Measurements from ENCODE around the gene PRDM2. TPM values are rescaled to one million over a fixed set of nuclear protein-coding genes. Genes with fewer than 3 reads are reported as not detected.

PRDM2 gene
- total and polyA plus RNA-seq, 2 donors: 19.4 to 25.5 TPM

DNA sequence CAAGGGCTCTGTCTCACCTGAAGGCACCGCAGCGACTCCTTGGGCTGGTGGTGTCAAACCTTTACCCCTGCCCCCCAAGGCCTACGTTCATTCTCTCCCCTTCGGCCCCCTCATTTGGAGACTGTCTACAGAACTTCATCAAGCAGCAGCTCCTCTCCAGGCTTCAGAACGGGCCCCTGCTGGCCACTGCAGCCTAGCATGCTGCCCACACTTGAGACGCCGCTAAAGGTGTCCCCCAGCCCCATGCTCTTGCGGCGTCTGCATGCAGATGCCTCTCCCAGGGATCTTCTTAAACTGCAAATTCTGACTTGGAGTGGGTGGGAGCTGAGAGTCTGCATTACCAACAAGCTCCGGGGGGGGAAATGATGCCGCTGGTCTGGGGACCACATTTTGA is 104.2 kb downstream of the PRDM2 start:
- H3K9me3 ChIP-seq (ENCODE audit: control insufficient read depth in 2 of 2, insufficient read depth in 1 of 2, low read length in 1 of 2): no peaks in the 10 kb centered on the region
- WGBS: 95% methylated on average over 11 of the region's 11 CpGs
- H3K4me3 ChIP-seq (ENCODE audit: low read length in 2 of 2): no peak overlapping the region
- peaks cover 0 to 3% of the 10 kb centered on the region in 2 donors for H3K4me1 ChIP-seq (ENCODE audit: control insufficient read depth in 2 of 2, insufficient read depth in 2 of 2, low read length in 2 of 2)
- H3K27ac ChIP-seq (ENCODE audit: low read depth in 1 of 2, low read length in 1 of 2): no peak overlapping the region
- no peaks in the 10 kb centered on the region for H3K36me3 ChIP-seq (ENCODE audit: control insufficient read depth in 2 of 2, insufficient read depth in 2 of 2, low read length in 1 of 2)
- H3K27me3 ChIP-seq (ENCODE audit: control insufficient read depth in 2 of 2, insufficient read depth in 1 of 2, low read length in 1 of 2): no peaks in the 10 kb centered on the region
- DNase-seq (ENCODE audit: low read depth in 6 of 9, low spot score in 9 of 9): no peak

DNA sequence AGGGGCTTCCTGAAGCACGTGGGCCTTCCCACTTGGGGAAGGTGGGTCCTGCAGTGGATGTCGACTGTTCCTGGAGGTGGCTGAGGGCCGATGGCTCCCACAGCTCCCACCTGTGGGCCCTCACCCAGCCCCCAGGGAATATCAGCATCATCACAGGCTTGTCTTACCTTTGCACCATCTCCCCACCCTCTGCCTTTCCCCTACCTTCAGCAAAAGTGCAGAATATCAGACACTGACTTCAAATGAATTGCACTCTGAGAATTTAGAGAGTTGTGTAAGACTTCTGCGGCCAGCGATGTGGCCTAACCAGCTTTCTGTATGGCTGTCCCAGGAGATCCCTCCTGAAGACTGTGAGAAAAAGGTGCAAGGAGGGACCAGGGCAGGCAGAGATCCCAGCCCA is 105.4 kb downstream of the PRDM2 start:
- no peaks in the 10 kb centered on the region for H3K9me3 ChIP-seq (ENCODE audit: control insufficient read depth in 2 of 2, insufficient read depth in 1 of 2, low read length in 1 of 2)
- H3K4me1 ChIP-seq (ENCODE audit: control insufficient read depth in 2 of 2, insufficient read depth in 2 of 2, low read length in 2 of 2): peaks cover 0 to 3% of the 10 kb centered on the region in 2 donors
- no peaks in the 10 kb centered on the region for H3K36me3 ChIP-seq (ENCODE audit: control insufficient read depth in 2 of 2, insufficient read depth in 2 of 2, low read length in 1 of 2)
- H3K4me3 ChIP-seq (ENCODE audit: low read length in 2 of 2): no peak overlapping the region
- no peaks in the 10 kb centered on the region for H3K27me3 ChIP-seq (ENCODE audit: control insufficient read depth in 2 of 2, insufficient read depth in 1 of 2, low read length in 1 of 2)
- WGBS: 92% methylated on average over 5 of the region's 5 CpGs
- DNase-seq (ENCODE audit: low read depth in 6 of 9, low spot score in 9 of 9): no peak
- no peak overlapping the region for H3K27ac ChIP-seq (ENCODE audit: low read depth in 1 of 2, low read length in 1 of 2)

DNA sequence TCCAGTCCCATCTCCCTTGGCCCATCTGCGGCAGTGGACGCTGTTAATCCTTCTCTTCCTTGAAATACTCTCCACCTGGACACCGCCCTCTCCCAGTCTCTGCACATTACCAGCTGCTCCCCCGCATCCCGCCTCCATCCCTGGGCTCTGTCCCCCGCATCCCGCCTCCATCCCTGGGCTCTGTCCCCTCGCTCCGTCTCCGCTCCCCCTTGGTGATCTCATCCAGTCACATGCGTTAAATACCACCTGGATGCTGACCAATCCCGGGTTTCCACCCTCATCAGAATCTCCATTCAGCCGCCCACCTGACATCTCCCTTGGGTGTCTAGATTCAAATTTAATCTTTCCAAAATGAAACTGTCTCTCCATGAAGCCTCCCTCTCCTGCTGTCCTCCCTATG is 106.1 kb downstream of the PRDM2 start:
- Histone ChIP-seq H3K9me3 (ENCODE audit: control insufficient read depth in 2 of 2, insufficient read depth in 1 of 2, low read length in 1 of 2) (no peaks in the 10 kb centered on the region), H3K27ac (ENCODE audit: low read depth in 1 of 2, low read length in 1 of 2) (no peak overlapping the region), H3K4me3 (ENCODE audit: low read length in 2 of 2) (no peak overlapping the region), H3K4me1 (ENCODE audit: control insufficient read depth in 2 of 2, insufficient read depth in 2 of 2, low read length in 2 of 2) (peaks cover 0 to 3% of the 10 kb centered on the region in 2 donors), H3K27me3 (ENCODE audit: control insufficient read depth in 2 of 2, insufficient read depth in 1 of 2, low read length in 1 of 2) (no peaks in the 10 kb centered on the region), H3K36me3 (ENCODE audit: control insufficient read depth in 2 of 2, insufficient read depth in 2 of 2, low read length in 1 of 2) (no peaks in the 10 kb centered on the region)
- 99% methylated on average over 13 of the region's 13 CpGs for WGBS
- no peak for DNase-seq (ENCODE audit: low read depth in 6 of 9, low spot score in 9 of 9)

GRCh38 chr1:13807209-13807608 is 107.2 kb downstream of the PRDM2 start:
- Histone ChIP-seq H3K27ac (ENCODE audit: low read depth in 1 of 2, low read length in 1 of 2) (no peak overlapping the region), H3K36me3 (ENCODE audit: control insufficient read depth in 2 of 2, insufficient read depth in 2 of 2, low read length in 1 of 2) (no peaks in the 10 kb centered on the region), H3K4me1 (ENCODE audit: control insufficient read depth in 2 of 2, insufficient read depth in 2 of 2, low read length in 2 of 2) (no peaks in the 10 kb centered on the region), H3K27me3 (ENCODE audit: control insufficient read depth in 2 of 2, insufficient read depth in 1 of 2, low read length in 1 of 2) (no peaks in the 10 kb centered on the region), H3K4me3 (ENCODE audit: low read length in 2 of 2) (no peak overlapping the region), H3K9me3 (ENCODE audit: control insufficient read depth in 2 of 2, insufficient read depth in 1 of 2, low read length in 1 of 2) (no peaks in the 10 kb centered on the region)
- WGBS: 89% methylated on average over 7 of the region's 7 CpGs
- peak in 3 of 9 donors; percentile 24 to 42 (median 37) for DNase-seq (ENCODE audit: low read depth in 6 of 9, low spot score in 9 of 9)

- H3K4me3 ChIP-seq (ENCODE audit: low read length in 2 of 2): no peak overlapping the region
- no peaks in the 10 kb centered on the region for H3K36me3 ChIP-seq (ENCODE audit: control insufficient read depth in 2 of 2, insufficient read depth in 2 of 2, low read length in 1 of 2)
- 96% methylated on average over 7 of the region's 7 CpGs for WGBS
- no peak for DNase-seq (ENCODE audit: low read depth in 6 of 9, low spot score in 9 of 9)
- no peaks in the 10 kb centered on the region for H3K27me3 ChIP-seq (ENCODE audit: control insufficient read depth in 2 of 2, insufficient read depth in 1 of 2, low read length in 1 of 2)
- H3K4me1 ChIP-seq (ENCODE audit: control insufficient read depth in 2 of 2, insufficient read depth in 2 of 2, low read length in 2 of 2): no peaks in the 10 kb centered on the region
- H3K27ac ChIP-seq (ENCODE audit: low read depth in 1 of 2, low read length in 1 of 2): no peak overlapping the region
- H3K9me3 ChIP-seq (ENCODE audit: control insufficient read depth in 2 of 2, insufficient read depth in 1 of 2, low read length in 1 of 2): no peaks in the 10 kb centered on the region
These were observed 108.7 kb downstream of the PRDM2 start for GRCh38 chr1:13808729-13809131.

DNA sequence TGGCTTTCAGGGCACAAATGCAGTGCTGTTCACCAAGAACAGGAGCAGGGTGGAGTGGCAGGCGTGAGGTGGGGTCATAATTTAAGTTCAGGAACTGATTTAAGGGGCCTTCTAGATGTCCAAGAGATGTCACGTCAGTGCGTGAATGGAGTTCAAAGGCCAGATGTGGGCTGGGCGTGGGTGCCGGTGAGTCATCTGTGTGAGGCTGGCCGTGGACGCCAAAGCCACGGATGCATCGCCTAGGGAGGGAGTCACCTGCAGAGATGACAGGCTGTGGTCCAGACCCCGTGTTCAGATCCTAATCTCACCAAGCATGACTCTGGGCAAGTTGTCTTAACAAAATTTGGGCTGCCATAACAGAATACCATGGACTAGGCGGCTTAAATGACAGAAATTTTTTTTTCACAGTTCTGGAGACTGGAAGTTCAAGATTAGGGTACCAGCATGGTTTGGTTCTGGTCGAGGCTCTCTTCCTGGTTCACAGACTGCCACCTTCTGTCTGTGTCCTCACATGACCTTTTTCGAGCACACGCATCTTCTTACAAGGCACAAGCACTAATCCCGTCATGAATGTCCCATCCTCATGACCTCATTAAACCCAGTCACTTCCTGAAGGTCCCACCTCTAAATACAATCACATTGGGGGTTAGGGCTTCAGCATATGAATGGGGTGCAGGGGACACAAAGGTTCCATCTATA is 109.6 kb downstream of the PRDM2 start:
- DNase-seq (ENCODE audit: low read depth in 6 of 9, low spot score in 9 of 9): no peak

DNA sequence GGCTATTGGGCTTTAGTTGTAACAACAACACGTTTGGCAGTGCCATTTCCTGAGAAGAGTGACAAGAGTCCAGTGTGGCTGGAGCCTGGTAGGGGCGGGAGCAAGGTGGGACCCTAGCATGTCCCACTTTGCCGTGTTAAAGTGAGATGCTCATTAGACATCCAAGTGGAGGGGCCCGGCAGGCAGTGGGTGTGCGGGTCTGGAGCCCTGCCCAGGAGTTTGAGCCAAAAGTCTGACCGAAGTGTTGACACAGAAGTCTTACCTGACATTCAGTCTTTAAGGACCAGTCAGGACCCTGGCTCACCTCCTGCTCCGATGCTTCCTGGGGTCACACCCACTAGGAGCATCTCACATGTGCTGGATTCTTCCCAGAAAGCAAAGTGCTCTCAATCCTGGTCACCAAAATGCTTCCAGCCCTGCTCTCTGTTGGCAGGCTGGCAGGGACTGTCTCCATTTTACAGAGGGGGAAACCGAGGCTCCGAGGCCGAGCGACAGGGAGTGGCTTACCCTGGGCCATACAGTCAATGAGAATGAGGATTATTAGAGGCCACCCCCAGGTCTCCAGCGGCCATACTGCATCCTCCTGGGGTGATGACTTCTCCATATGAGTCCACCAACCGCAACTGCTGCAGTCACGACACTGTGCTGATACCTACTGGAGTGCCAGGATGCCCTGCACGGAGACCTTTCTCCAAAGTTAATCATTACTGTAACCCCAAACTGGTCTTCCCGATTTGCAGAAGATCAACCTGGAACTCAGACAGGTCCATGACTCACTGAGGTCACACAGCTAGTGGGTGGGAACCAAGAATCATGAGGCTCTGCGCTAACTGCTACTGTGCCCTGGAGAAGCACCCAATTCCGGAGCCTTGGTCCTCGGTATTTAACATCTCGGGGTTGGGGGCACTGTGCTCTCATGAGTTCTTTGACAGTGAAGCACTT is 112.7 kb downstream of the PRDM2 start:
- Histone ChIP-seq H3K27ac (ENCODE audit: low read depth in 1 of 2, low read length in 1 of 2) (no peak overlapping the region), H3K27me3 (ENCODE audit: control insufficient read depth in 2 of 2, insufficient read depth in 1 of 2, low read length in 1 of 2) (no peaks in the 10 kb centered on the region), H3K4me1 (ENCODE audit: control insufficient read depth in 2 of 2, insufficient read depth in 2 of 2, low read length in 2 of 2) (no peaks in the 10 kb centered on the region), H3K9me3 (ENCODE audit: control insufficient read depth in 2 of 2, insufficient read depth in 1 of 2, low read length in 1 of 2) (no peaks in the 10 kb centered on the region), H3K36me3 (ENCODE audit: control insufficient read depth in 2 of 2, insufficient read depth in 2 of 2, low read length in 1 of 2) (peaks cover 0 to 4% of the 10 kb centered on the region in 2 donors), H3K4me3 (ENCODE audit: low read length in 2 of 2) (no peak overlapping the region)
- 95% methylated on average over 20 of the region's 20 CpGs for WGBS
- DNase-seq (ENCODE audit: low read depth in 6 of 9, low spot score in 9 of 9): no peak

More for the DNA sequence above, 109.6 kb downstream of the PRDM2 start:
- no peaks in the 10 kb centered on the region for H3K27me3 ChIP-seq (ENCODE audit: control insufficient read depth in 2 of 2, insufficient read depth in 1 of 2, low read length in 1 of 2)
- no peaks in the 10 kb centered on the region for H3K4me1 ChIP-seq (ENCODE audit: control insufficient read depth in 2 of 2, insufficient read depth in 2 of 2, low read length in 2 of 2)
- H3K4me3 ChIP-seq (ENCODE audit: low read length in 2 of 2): no peak overlapping the region
- no peaks in the 10 kb centered on the region for H3K9me3 ChIP-seq (ENCODE audit: control insufficient read depth in 2 of 2, insufficient read depth in 1 of 2, low read length in 1 of 2)
- 93% methylated on average over 15 of the region's 15 CpGs for WGBS
- no peaks in the 10 kb centered on the region for H3K36me3 ChIP-seq (ENCODE audit: control insufficient read depth in 2 of 2, insufficient read depth in 2 of 2, low read length in 1 of 2)
- H3K27ac ChIP-seq (ENCODE audit: low read depth in 1 of 2, low read length in 1 of 2): no peak overlapping the region

DNA sequence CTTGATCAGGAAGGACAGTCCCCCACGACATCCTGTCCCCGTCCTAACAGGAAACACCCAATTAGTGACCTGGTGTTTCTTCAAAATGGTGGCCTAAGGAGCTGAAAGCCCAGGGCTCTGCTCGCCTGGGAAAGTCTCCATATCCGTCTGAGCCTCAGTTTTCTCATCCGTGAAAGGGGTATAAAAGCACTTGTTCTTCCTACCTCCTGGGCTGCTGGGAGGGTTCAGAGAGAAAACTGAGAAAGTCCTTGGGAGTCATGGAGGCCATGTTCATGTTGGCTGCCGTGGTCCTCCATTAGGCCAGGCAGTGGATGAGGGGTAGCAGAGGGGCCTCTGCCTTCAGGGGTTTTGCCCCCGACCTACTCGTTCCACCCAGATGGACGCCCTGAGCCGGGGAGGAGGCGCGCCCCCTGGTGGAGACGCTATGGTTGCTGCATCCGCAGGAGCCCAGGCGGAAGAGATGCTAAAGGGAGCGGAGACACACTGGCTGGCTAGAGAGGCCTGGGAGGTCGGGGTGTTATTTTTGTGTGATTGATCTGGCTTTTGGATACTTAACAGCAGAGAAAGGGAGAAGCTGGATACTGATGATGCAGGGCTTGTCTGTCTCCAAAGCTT is 113.5 kb downstream of the PRDM2 start:
- Histone ChIP-seq H3K27me3 (ENCODE audit: control insufficient read depth in 2 of 2, insufficient read depth in 1 of 2, low read length in 1 of 2) (no peaks in the 10 kb centered on the region), H3K4me1 (ENCODE audit: control insufficient read depth in 2 of 2, insufficient read depth in 2 of 2, low read length in 2 of 2) (no peaks in the 10 kb centered on the region), H3K27ac (ENCODE audit: low read depth in 1 of 2, low read length in 1 of 2) (no peak overlapping the region), H3K9me3 (ENCODE audit: control insufficient read depth in 2 of 2, insufficient read depth in 1 of 2, low read length in 1 of 2) (no peaks in the 10 kb centered on the region), H3K4me3 (ENCODE audit: low read length in 2 of 2) (no peak overlapping the region), H3K36me3 (ENCODE audit: control insufficient read depth in 2 of 2, insufficient read depth in 2 of 2, low read length in 1 of 2) (peaks cover 0 to 4% of the 10 kb centered on the region in 2 donors)
- DNase-seq (ENCODE audit: low read depth in 6 of 9, low spot score in 9 of 9): peak in 5 of 9 donors; percentile 16 to 52 (median 37)
- WGBS: 67% methylated on average over 17 of the region's 17 CpGs

DNA sequence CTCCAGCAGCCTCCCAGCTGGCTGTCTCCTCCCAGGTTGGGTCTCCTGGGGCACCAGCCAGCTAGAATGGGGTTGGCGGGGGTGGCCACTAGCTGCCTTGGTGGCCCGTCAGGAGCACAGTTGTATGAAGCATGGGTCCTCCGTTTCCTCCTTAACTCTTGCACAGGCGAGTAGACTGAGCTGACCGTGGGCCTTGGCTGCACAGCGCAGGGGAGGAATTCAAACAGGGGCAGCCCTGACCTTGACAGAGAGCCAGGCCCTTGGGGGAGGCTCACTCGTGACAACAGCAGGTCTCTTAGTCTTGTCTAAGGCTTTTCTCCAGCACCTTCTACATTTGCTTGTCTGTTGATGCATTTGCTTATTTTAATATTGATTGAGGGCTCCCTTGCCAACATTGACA is 114.1 kb downstream of the PRDM2 start:
- WGBS: 99% methylated on average over 7 of the region's 7 CpGs

More for the DNA sequence above, 114.1 kb downstream of the PRDM2 start:
- no peaks in the 10 kb centered on the region for H3K27me3 ChIP-seq (ENCODE audit: control insufficient read depth in 2 of 2, insufficient read depth in 1 of 2, low read length in 1 of 2)
- DNase-seq (ENCODE audit: low read depth in 6 of 9, low spot score in 9 of 9): no peak
- H3K4me3 ChIP-seq (ENCODE audit: low read length in 2 of 2): no peak overlapping the region
- H3K4me1 ChIP-seq (ENCODE audit: control insufficient read depth in 2 of 2, insufficient read depth in 2 of 2, low read length in 2 of 2): no peaks in the 10 kb centered on the region
- no peak overlapping the region for H3K27ac ChIP-seq (ENCODE audit: low read depth in 1 of 2, low read length in 1 of 2)
- H3K9me3 ChIP-seq (ENCODE audit: control insufficient read depth in 2 of 2, insufficient read depth in 1 of 2, low read length in 1 of 2): no peaks in the 10 kb centered on the region
- H3K36me3 ChIP-seq (ENCODE audit: control insufficient read depth in 2 of 2, insufficient read depth in 2 of 2, low read length in 1 of 2): peaks cover 0 to 4% of the 10 kb centered on the region in 2 donors
